Measurements from ENCODE around the gene TMEM187.

GRCh38 chrX:154004315-154004714, 31.8 kb downstream of the TMEM187 start:
- no peak for TF ChIP-seq POLR2A (IDR thresholded peaks at IDR 0.05)
- TF ChIP-seq, protein P1, sequence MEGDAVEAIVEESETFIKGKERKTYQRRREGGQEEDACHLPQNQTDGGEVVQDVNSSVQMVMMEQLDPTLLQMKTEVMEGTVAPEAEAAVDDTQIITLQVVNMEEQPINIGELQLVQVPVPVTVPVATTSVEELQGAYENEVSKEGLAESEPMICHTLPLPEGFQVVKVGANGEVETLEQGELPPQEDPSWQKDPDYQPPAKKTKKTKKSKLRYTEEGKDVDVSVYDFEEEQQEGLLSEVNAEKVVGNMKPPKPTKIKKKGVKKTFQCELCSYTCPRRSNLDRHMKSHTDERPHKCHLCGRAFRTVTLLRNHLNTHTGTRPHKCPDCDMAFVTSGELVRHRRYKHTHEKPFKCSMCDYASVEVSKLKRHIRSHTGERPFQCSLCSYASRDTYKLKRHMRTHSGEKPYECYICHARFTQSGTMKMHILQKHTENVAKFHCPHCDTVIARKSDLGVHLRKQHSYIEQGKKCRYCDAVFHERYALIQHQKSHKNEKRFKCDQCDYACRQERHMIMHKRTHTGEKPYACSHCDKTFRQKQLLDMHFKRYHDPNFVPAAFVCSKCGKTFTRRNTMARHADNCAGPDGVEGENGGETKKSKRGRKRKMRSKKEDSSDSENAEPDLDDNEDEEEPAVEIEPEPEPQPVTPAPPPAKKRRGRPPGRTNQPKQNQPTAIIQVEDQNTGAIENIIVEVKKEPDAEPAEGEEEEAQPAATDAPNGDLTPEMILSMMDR (IDR thresholded peaks at IDR 0.05), result no peak
- no peak for TF ChIP-seq POLR2AphosphoS5 (IDR thresholded peaks at IDR 0.05)

All from prostate gland (tissue), 2 donors.